ENCODE results near the gene SLC34A2.

Gene SLC34A2

GRCh38 chr4:25677943-25678342 is 22.3 kb downstream of the SLC34A2 start:
- DNase-seq (ENCODE audit: low read depth, low spot score), result no peak
- Histone ChIP-seq H3K27me3 (ENCODE audit: control insufficient read depth, insufficient read depth, low read length) (no peaks in the 10 kb centered on the region), H3K4me3 (ENCODE audit: low read length) (no peak overlapping the region), H3K36me3 (ENCODE audit: control insufficient read depth, insufficient read depth, low read length) (no peaks in the 10 kb centered on the region), H3K27ac (ENCODE audit: low read length) (no peak overlapping the region), H3K4me1 (ENCODE audit: control insufficient read depth, insufficient read depth, low read length) (peaks cover 1% of the 10 kb centered on the region; the same call in 1 of the 2 replicates), H3K9me3 (ENCODE audit: control insufficient read depth, insufficient read depth, low read length) (no peaks in the 10 kb centered on the region)
- no CpG with 5 or more reads among the region's 5 CpGs for WGBS (ENCODE audit: insufficient coverage, insufficient read length)

DNA sequence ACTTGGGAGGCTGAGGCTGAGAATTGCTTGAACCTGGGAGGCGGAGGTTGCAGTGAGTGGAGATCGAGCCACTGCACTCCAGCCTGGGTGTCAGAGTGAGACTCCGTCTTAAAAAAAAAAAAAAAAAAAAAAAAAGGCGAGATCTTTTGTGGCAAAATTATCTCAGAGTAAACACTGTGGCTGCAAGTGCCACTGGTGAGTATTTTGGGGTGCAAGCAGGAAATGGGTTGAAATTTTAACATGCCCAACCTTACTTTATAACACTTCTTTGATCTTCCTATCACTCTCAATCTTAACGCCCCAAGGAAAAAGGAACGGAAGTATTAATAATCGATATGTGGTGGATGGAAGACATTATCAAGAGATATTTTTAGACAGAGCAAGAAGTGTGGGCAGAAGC is 32.1 kb downstream of the SLC34A2 start:
- no peak for DNase-seq (ENCODE audit: low read depth, low spot score)
- no peak overlapping the region for H3K4me3 ChIP-seq (ENCODE audit: low read length)
- no peaks in the 10 kb centered on the region for H3K36me3 ChIP-seq (ENCODE audit: control insufficient read depth, insufficient read depth, low read length)
- 100% methylated on average over 2 of the region's 7 CpGs for WGBS (ENCODE audit: insufficient coverage, insufficient read length)
- no peaks in the 10 kb centered on the region for H3K4me1 ChIP-seq (ENCODE audit: control insufficient read depth, insufficient read depth, low read length)
- no peaks in the 10 kb centered on the region for H3K27me3 ChIP-seq (ENCODE audit: control insufficient read depth, insufficient read depth, low read length)
- H3K9me3 ChIP-seq (ENCODE audit: control insufficient read depth, insufficient read depth, low read length), result peaks cover 2% of the 10 kb centered on the region; the same call in 1 of the 2 replicates
- no peak overlapping the region for H3K27ac ChIP-seq (ENCODE audit: low read length)

GRCh38 chr4:25694466-25694865 is 38.8 kb downstream of the SLC34A2 start:
- no peaks in the 10 kb centered on the region for H3K4me1 ChIP-seq (ENCODE audit: control insufficient read depth, insufficient read depth, low read length)
- H3K36me3 ChIP-seq (ENCODE audit: control insufficient read depth, insufficient read depth, low read length), result no peaks in the 10 kb centered on the region
- DNase-seq (ENCODE audit: low read depth, low spot score), result no peak
- no peaks in the 10 kb centered on the region for H3K27me3 ChIP-seq (ENCODE audit: control insufficient read depth, insufficient read depth, low read length)
- peaks cover 2% of the 10 kb centered on the region; the same call in 1 of the 2 replicates for H3K9me3 ChIP-seq (ENCODE audit: control insufficient read depth, insufficient read depth, low read length)
- no CpG with 5 or more reads among the region's 3 CpGs for WGBS (ENCODE audit: insufficient coverage, insufficient read length)
- H3K27ac ChIP-seq (ENCODE audit: low read length), result no peak overlapping the region
- no peak overlapping the region for H3K4me3 ChIP-seq (ENCODE audit: low read length)

- H3K9me3 ChIP-seq (ENCODE audit: control insufficient read depth, insufficient read depth, low read length), result peaks cover under 1% of the 10 kb centered on the region; the same call in 1 of the 2 replicates
- no peak overlapping the region for H3K4me3 ChIP-seq (ENCODE audit: low read length)
- DNase-seq (ENCODE audit: low read depth, low spot score), result no peak
- H3K27me3 ChIP-seq (ENCODE audit: control insufficient read depth, insufficient read depth, low read length), result no peaks in the 10 kb centered on the region
- no peaks in the 10 kb centered on the region for H3K4me1 ChIP-seq (ENCODE audit: control insufficient read depth, insufficient read depth, low read length)
- no peaks in the 10 kb centered on the region for H3K36me3 ChIP-seq (ENCODE audit: control insufficient read depth, insufficient read depth, low read length)
- H3K27ac ChIP-seq (ENCODE audit: low read length), result no peak overlapping the region
- no CpG with 5 or more reads among the region's 5 CpGs for WGBS (ENCODE audit: insufficient coverage, insufficient read length)
These were observed 40.8 kb downstream of the SLC34A2 start for GRCh38 chr4:25696409-25696808.

GRCh38 chr4:25697516-25697915 is 41.9 kb downstream of the SLC34A2 start:
- no CpG with 5 or more reads among the region's 5 CpGs for WGBS (ENCODE audit: insufficient coverage, insufficient read length)
- no peaks in the 10 kb centered on the region for H3K27me3 ChIP-seq (ENCODE audit: control insufficient read depth, insufficient read depth, low read length)
- DNase-seq (ENCODE audit: low read depth, low spot score), result no peak
- no peaks in the 10 kb centered on the region for H3K9me3 ChIP-seq (ENCODE audit: control insufficient read depth, insufficient read depth, low read length)
- no peaks in the 10 kb centered on the region for H3K4me1 ChIP-seq (ENCODE audit: control insufficient read depth, insufficient read depth, low read length)
- no peak overlapping the region for H3K27ac ChIP-seq (ENCODE audit: low read length)
- no peak overlapping the region for H3K4me3 ChIP-seq (ENCODE audit: low read length)
- no peaks in the 10 kb centered on the region for H3K36me3 ChIP-seq (ENCODE audit: control insufficient read depth, insufficient read depth, low read length)

GRCh38 chr4:25700661-25701060 is 45.0 kb downstream of the SLC34A2 start:
- H3K36me3 ChIP-seq (ENCODE audit: control insufficient read depth, insufficient read depth, low read length), result no peaks in the 10 kb centered on the region
- no peaks in the 10 kb centered on the region for H3K27me3 ChIP-seq (ENCODE audit: control insufficient read depth, insufficient read depth, low read length)
- no peak for DNase-seq (ENCODE audit: low read depth, low spot score)
- no peak overlapping the region for H3K27ac ChIP-seq (ENCODE audit: low read length)
- no CpG with 5 or more reads among the region's 4 CpGs for WGBS (ENCODE audit: insufficient coverage, insufficient read length)
- H3K9me3 ChIP-seq (ENCODE audit: control insufficient read depth, insufficient read depth, low read length), result no peaks in the 10 kb centered on the region
- no peaks in the 10 kb centered on the region for H3K4me1 ChIP-seq (ENCODE audit: control insufficient read depth, insufficient read depth, low read length)
- no peak overlapping the region for H3K4me3 ChIP-seq (ENCODE audit: low read length)

- Histone ChIP-seq H3K4me1 (ENCODE audit: control insufficient read depth, insufficient read depth, low read length) (no peaks in the 10 kb centered on the region), H3K9me3 (ENCODE audit: control insufficient read depth, insufficient read depth, low read length) (no peaks in the 10 kb centered on the region), H3K27me3 (ENCODE audit: control insufficient read depth, insufficient read depth, low read length) (no peaks in the 10 kb centered on the region), H3K4me3 (ENCODE audit: low read length) (no peak overlapping the region), H3K27ac (ENCODE audit: low read length) (no peak overlapping the region), H3K36me3 (ENCODE audit: control insufficient read depth, insufficient read depth, low read length) (no peaks in the 10 kb centered on the region)
- no peak for DNase-seq (ENCODE audit: low read depth, low spot score)
- no CpG with 5 or more reads among the region's 5 CpGs for WGBS (ENCODE audit: insufficient coverage, insufficient read length)
These were observed 47.2 kb downstream of the SLC34A2 start for GRCh38 chr4:25702848-25703247.

DNA sequence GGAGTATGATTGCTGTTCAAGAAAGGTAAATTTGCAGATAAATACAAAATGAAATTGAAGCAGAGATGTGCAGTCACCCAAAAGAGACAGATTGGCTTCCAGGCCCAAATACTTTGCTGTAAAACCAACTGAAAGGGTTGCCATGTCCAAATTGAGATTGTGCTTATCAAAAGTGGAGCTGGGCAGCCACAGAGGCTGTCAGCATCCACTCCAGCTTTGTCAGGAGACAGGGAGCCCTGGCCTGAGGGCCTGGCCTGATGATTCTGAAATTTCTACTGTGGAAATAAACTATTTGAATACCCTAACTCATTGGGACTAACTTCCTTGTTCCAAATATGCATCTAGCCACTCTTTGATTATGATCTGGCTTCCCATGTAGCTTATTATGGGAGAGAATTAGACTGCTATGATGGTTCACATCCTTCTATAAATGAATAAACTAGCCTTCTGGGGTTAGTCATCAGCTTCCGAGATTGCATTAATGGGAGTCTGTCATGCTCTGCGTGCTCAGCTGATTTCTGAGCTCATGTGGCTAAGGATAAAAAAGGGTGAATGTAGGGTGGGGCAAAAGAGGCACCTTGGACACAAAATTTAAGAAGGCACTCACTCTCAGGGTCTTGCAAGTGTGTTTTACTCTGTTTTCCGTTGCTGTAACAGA is 48.2 kb downstream of the SLC34A2 start:
- Histone ChIP-seq H3K4me1 (ENCODE audit: control insufficient read depth, insufficient read depth, low read length) (no peaks in the 10 kb centered on the region), H3K4me3 (ENCODE audit: low read length) (no peak overlapping the region), H3K36me3 (ENCODE audit: control insufficient read depth, insufficient read depth, low read length) (no peaks in the 10 kb centered on the region), H3K27ac (ENCODE audit: low read length) (no peak overlapping the region), H3K9me3 (ENCODE audit: control insufficient read depth, insufficient read depth, low read length) (no peaks in the 10 kb centered on the region), H3K27me3 (ENCODE audit: control insufficient read depth, insufficient read depth, low read length) (no peaks in the 10 kb centered on the region)
- DNase-seq (ENCODE audit: low read depth, low spot score), result no peak
- WGBS (ENCODE audit: insufficient coverage, insufficient read length), result no CpG with 5 or more reads among the region's 3 CpGs

GRCh38 chr4:25704516-25704915 is 48.9 kb downstream of the SLC34A2 start:
- Histone ChIP-seq H3K4me3 (ENCODE audit: low read length) (no peak overlapping the region), H3K27ac (ENCODE audit: low read length) (no peak overlapping the region), H3K27me3 (ENCODE audit: control insufficient read depth, insufficient read depth, low read length) (no peaks in the 10 kb centered on the region), H3K36me3 (ENCODE audit: control insufficient read depth, insufficient read depth, low read length) (no peaks in the 10 kb centered on the region), H3K9me3 (ENCODE audit: control insufficient read depth, insufficient read depth, low read length) (no peaks in the 10 kb centered on the region), H3K4me1 (ENCODE audit: control insufficient read depth, insufficient read depth, low read length) (no peaks in the 10 kb centered on the region)
- no CpG with 5 or more reads among the region's 2 CpGs for WGBS (ENCODE audit: insufficient coverage, insufficient read length)
- DNase-seq (ENCODE audit: low read depth, low spot score), result no peak

DNA sequence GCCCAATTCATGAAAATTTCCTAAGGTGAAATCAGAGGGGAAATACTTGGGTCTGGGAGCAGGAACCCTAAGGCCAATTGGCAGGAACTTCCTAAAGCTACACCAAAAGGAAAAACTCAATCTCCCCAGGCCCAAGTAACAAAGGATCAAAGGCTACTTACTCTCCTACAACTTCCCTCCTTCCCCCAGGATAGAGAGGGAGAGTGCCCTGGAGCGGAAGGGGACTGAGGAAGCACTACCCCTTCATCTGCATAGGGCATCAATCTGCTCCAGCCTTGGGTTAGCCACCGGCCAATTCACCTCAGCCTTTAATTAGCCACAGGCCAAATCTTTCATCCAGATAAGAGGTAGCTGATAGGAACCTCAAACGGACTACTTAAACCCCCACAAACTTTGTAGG is 55.0 kb downstream of the SLC34A2 start:
- Histone ChIP-seq H3K27me3 (ENCODE audit: control insufficient read depth, insufficient read depth, low read length) (no peaks in the 10 kb centered on the region), H3K9me3 (ENCODE audit: control insufficient read depth, insufficient read depth, low read length) (no peaks in the 10 kb centered on the region), H3K27ac (ENCODE audit: low read length) (no peak overlapping the region), H3K4me3 (ENCODE audit: low read length) (no peak overlapping the region), H3K36me3 (ENCODE audit: control insufficient read depth, insufficient read depth, low read length) (no peaks in the 10 kb centered on the region), H3K4me1 (ENCODE audit: control insufficient read depth, insufficient read depth, low read length) (no peaks in the 10 kb centered on the region)
- DNase-seq (ENCODE audit: low read depth, low spot score), result no peak
- WGBS (ENCODE audit: insufficient coverage, insufficient read length), result no CpG with 5 or more reads among the region's 3 CpGs

DNA sequence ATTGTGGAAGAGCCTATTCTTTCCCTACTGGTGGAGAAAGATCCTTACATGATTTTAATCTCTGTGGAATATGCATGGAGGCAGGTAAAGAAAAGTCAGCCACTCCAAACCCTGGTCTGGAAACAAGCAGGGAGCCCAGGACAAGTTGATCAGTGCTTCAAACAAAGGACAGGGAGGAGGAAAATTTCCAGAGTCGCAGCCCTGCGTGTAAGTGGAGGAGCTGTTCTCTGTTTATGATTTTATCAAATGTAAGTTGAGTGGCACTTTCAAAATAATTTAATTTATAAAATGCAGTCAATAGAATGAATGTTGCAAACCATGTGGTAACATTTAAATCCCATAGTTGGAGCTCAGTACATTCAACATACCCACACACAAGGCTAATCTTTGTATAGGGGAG is 57.0 kb downstream of the SLC34A2 start:
- WGBS (ENCODE audit: insufficient coverage, insufficient read length), result no CpG with 5 or more reads among the region's 2 CpGs
- no peak for DNase-seq (ENCODE audit: low read depth, low spot score)
- Histone ChIP-seq H3K9me3 (ENCODE audit: control insufficient read depth, insufficient read depth, low read length) (no peaks in the 10 kb centered on the region), H3K4me1 (ENCODE audit: control insufficient read depth, insufficient read depth, low read length) (no peaks in the 10 kb centered on the region), H3K27ac (ENCODE audit: low read length) (no peak overlapping the region), H3K27me3 (ENCODE audit: control insufficient read depth, insufficient read depth, low read length) (no peaks in the 10 kb centered on the region), H3K36me3 (ENCODE audit: control insufficient read depth, insufficient read depth, low read length) (no peaks in the 10 kb centered on the region), H3K4me3 (ENCODE audit: low read length) (no peak overlapping the region)

All from iPS DF 6.9 (cell line).